ENCODE data around the gene PPP1R1A. TPM values are rescaled to one million over a fixed set of nuclear protein-coding genes. Genes with fewer than 3 reads are reported as not detected.

Gene PPP1R1A
- polyA plus RNA-seq, 1 donor (not counting 4 experiments of a cell fraction or from before 2014, with no cell fraction given), result not detected

DNA sequence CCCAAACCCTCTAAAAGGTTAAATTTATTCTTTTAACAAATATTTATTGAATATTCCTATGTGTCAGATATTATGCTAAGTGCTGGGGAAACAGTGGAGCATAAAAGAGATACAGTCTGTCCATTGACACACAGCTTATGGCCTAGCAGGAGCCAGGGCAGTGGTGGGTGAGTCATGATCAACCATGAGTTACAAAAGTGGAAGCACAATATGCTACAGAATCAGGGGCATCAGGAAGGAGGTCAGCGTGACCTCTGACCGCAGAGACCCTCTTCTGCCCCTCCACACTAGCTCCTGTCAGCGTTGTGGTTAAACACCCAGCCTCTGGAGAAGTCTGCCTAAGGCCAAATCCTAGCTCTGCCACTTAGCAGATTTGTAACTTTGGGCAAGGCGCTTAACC is 4.7 kb upstream of the PPP1R1A start:
- H2AFZ ChIP-seq (ENCODE audit: control insufficient read depth, low read length), result no peak overlapping the region
- FAIRE-seq, result no peak
- dilution Hi-C loops (cut with MboI; ENCODE audit: extremely low pct_ligation_motif_present, low sequenced_read_pairs), result no loop called here
- no peaks in the 10 kb centered on the region for H3K36me3 ChIP-seq (ENCODE audit: control insufficient read depth in 2 of 2, extremely low read depth in 1 of 2, insufficient read depth in 2 of 2, low read length in 2 of 2)
- TF ChIP-seq EZH2 (IDR thresholded peaks at IDR 0.05; ENCODE audit: low read length), result no peak
- no peak for TF ChIP-seq CTCF (optimal IDR thresholded peaks at IDR 0.05 in 1 of 3, IDR thresholded peaks at IDR 0.05 in 1 of 3, conservative IDR thresholded peaks at IDR 0.05 in 1 of 3; ENCODE audit: extremely low read depth in 1 of 3, insufficient read depth in 2 of 3, low read length in 3 of 3)
- no peak overlapping the region for H3K4me3 ChIP-seq (ENCODE audit: control insufficient read depth in 2 of 3, extremely low read depth in 1 of 3, insufficient read depth in 2 of 3, low read depth in 1 of 3, low read length in 3 of 3)
- no peak overlapping the region for H3K4me2 ChIP-seq (ENCODE audit: control insufficient read depth, extremely low read depth, insufficient read depth, low read depth, low read length)
- no peaks in the 10 kb centered on the region for H3K9me1 ChIP-seq (ENCODE audit: control insufficient read depth, extremely low read depth, insufficient read depth, low read length)
- H3K9ac ChIP-seq (ENCODE audit: control insufficient read depth, extremely low read depth, insufficient read depth, low read length), result no peak overlapping the region
- H3K27me3 ChIP-seq (ENCODE audit: control insufficient read depth, extremely low read depth, insufficient read depth, low read length), result peaks cover 29% of the 10 kb centered on the region
- H3K9me3 ChIP-seq (ENCODE audit: control insufficient read depth, low read depth, low read length), result no peaks in the 10 kb centered on the region
- no peaks in the 10 kb centered on the region for H4K20me1 ChIP-seq (ENCODE audit: control insufficient read depth, extremely low read depth, insufficient read depth, low read length)
- no peak overlapping the region for H3K27ac ChIP-seq (ENCODE audit: control insufficient read depth, insufficient read depth, low read length)
- no peak for DNase-seq (ENCODE audit: low read depth, low spot score)
- no peaks in the 10 kb centered on the region for H3K4me1 ChIP-seq (ENCODE audit: control insufficient read depth, extremely low read depth, insufficient read depth, low read length)
- H3K79me2 ChIP-seq (ENCODE audit: control insufficient read depth, insufficient read depth, low read length), result no peaks in the 10 kb centered on the region

GRCh38 chr12:54592316-54592715 is 3.9 kb upstream of the PPP1R1A start:
- no peak overlapping the region for H3K27ac ChIP-seq (ENCODE audit: control insufficient read depth, insufficient read depth, low read length)
- no peak overlapping the region for H3K4me2 ChIP-seq (ENCODE audit: control insufficient read depth, extremely low read depth, insufficient read depth, low read depth, low read length)
- no peaks in the 10 kb centered on the region for H3K9me1 ChIP-seq (ENCODE audit: control insufficient read depth, extremely low read depth, insufficient read depth, low read length)
- H3K9me3 ChIP-seq (ENCODE audit: control insufficient read depth, low read depth, low read length), result no peaks in the 10 kb centered on the region
- no peak overlapping the region for H2AFZ ChIP-seq (ENCODE audit: control insufficient read depth, low read length)
- DNase-seq (ENCODE audit: low read depth, low spot score) (no peak), FAIRE-seq (no peak)
- H3K27me3 ChIP-seq (ENCODE audit: control insufficient read depth, extremely low read depth, insufficient read depth, low read length), result peaks cover 37% of the 10 kb centered on the region
- TF ChIP-seq CTCF (optimal IDR thresholded peaks at IDR 0.05 in 1 of 3, IDR thresholded peaks at IDR 0.05 in 1 of 3, conservative IDR thresholded peaks at IDR 0.05 in 1 of 3; ENCODE audit: extremely low read depth in 1 of 3, insufficient read depth in 2 of 3, low read length in 3 of 3) (no peak), EZH2 (IDR thresholded peaks at IDR 0.05; ENCODE audit: low read length) (no peak)
- no peaks in the 10 kb centered on the region for H3K36me3 ChIP-seq (ENCODE audit: control insufficient read depth in 2 of 2, extremely low read depth in 1 of 2, insufficient read depth in 2 of 2, low read length in 2 of 2)
- no peaks in the 10 kb centered on the region for H4K20me1 ChIP-seq (ENCODE audit: control insufficient read depth, extremely low read depth, insufficient read depth, low read length)
- no peak overlapping the region for H3K4me3 ChIP-seq (ENCODE audit: control insufficient read depth in 2 of 3, extremely low read depth in 1 of 3, insufficient read depth in 2 of 3, low read depth in 1 of 3, low read length in 3 of 3)
- dilution Hi-C loops (cut with MboI; ENCODE audit: extremely low pct_ligation_motif_present, low sequenced_read_pairs), result no loop called here
- no peak overlapping the region for H3K9ac ChIP-seq (ENCODE audit: control insufficient read depth, extremely low read depth, insufficient read depth, low read length)
- no peaks in the 10 kb centered on the region for H3K79me2 ChIP-seq (ENCODE audit: control insufficient read depth, insufficient read depth, low read length)
- H3K4me1 ChIP-seq (ENCODE audit: control insufficient read depth, extremely low read depth, insufficient read depth, low read length), result no peaks in the 10 kb centered on the region
